Measurements from ENCODE around the gene LMX1A. TPM values are rescaled to one million over a fixed set of nuclear protein-coding genes. Genes with fewer than 3 reads are reported as not detected.

LMX1A gene
- total and polyA plus RNA-seq, 9 of the 15 experiments (the other 6 are each of a cell fraction or from before 2014, with no cell fraction given) = not detected

- Histone ChIP-seq H3K9me1 (ENCODE audit: control insufficient read depth, insufficient read depth, low read length) (no peaks in the 10 kb centered on the region), H3K4me2 (ENCODE audit: insufficient read depth, low read length) (no peak overlapping the region), H3K4me1 (replicated peaks in 1 of 2; ENCODE audit: control insufficient read depth in 2 of 2, insufficient read depth in 2 of 2, low read length in 2 of 2) (no peaks in the 10 kb centered on the region), H3K79me2 (ENCODE audit: control insufficient read depth, insufficient read depth, low read length) (no peaks in the 10 kb centered on the region), H3K4me3 (no peak overlapping the region), H3K9ac (ENCODE audit: insufficient read depth in 1 of 2, low read depth in 2 of 2, low read length in 2 of 2) (no peak overlapping the region), H3K27me3 (ENCODE audit: control insufficient read depth in 2 of 2, insufficient read depth in 2 of 2, low read length in 2 of 2) (no peaks in the 10 kb centered on the region), H4K20me1 (replicated peaks; ENCODE audit: control insufficient read depth, insufficient read depth, low read length) (no peaks in the 10 kb centered on the region), H3K36me3 (ENCODE audit: control insufficient read depth, insufficient read depth, low read length) (no peaks in the 10 kb centered on the region), H2AFZ (ENCODE audit: low read depth, low read length) (no peak overlapping the region), H3K27ac (ENCODE audit: extremely low read depth, low read depth, low read length) (no peak overlapping the region), H3K9me3 (replicated peaks; ENCODE audit: control insufficient read depth, insufficient read depth, low read depth, low read length) (no peaks in the 10 kb centered on the region)
- no TSS peak for BruUV-seq (replicated peaks)
- intact Hi-C loops (cut with micrococcal nuclease) = no loop called here
- ATAC-seq = no peak
- FAIRE-seq = no peak
- in situ Hi-C loops (cut with MboI) = no loop called here
- ChIA-PET POLR2A (no interaction called here), CTCF (ENCODE audit: low intra/inter-chr PET ratio) (no interaction called here)
- TF ChIP-seq THRAP3 (IDR thresholded peaks at IDR 0.05; ENCODE audit: borderline replicate concordance) (no peak), ADNP (tag; IDR thresholded peaks at IDR 0.05) (no peak), ZNF3 (CRISPR knock-in tag; IDR thresholded peaks at IDR 0.05) (no peak), BMI1 (IDR thresholded peaks at IDR 0.05; ENCODE audit: low read length) (no peak), SRSF7 (optimal IDR thresholded peaks at IDR 0.05; ENCODE audit: low read depth, low read length) (no peak), GATA2 (CRISPR knock-in tag; IDR thresholded peaks at IDR 0.05) (no peak), ZNF124 (CRISPR knock-in tag; IDR thresholded peaks at IDR 0.05) (no peak), CGGBP1 (CRISPR knock-in tag; IDR thresholded peaks at IDR 0.05) (no peak), RCOR1 (IDR thresholded peaks at IDR 0.05; ENCODE audit: borderline replicate concordance in 1 of 2, low read depth in 2 of 2, low read length in 2 of 2) (no peak), JUND (IDR thresholded peaks at IDR 0.05; ENCODE audit: borderline replicate concordance, low read depth, low read length) (no peak), JUND (tag; IDR thresholded peaks at IDR 0.05; ENCODE audit: borderline replicate concordance, low read depth, low read length) (no peak), SIN3A (IDR thresholded peaks at IDR 0.05; ENCODE audit: borderline replicate concordance in 2 of 2, control insufficient read depth in 1 of 2, low read depth in 2 of 2, low read length in 2 of 2) (no peak), KLF1 (tag; IDR thresholded peaks at IDR 0.05) (no peak), TSC22D4 (tag; IDR thresholded peaks at IDR 0.05) (no peak)
- 0% methylated on average over 6 of the region's 6 CpGs for WGBS (ENCODE audit: insufficient coverage, low coverage, missing lambda C conversion rate)
- no peak for DNase-seq (ENCODE audit: extremely low read depth in 1 of 4, low spot score in 3 of 4)
Measured at GRCh38 chr1:165179306-165179705, 177.2 kb downstream of the LMX1A start.
